ENCODE results near the gene ZNF644.
"Not testable (repeated sequence)": the region's sequence is repeated elsewhere in the genome, so short reads cannot be mapped to it uniquely, and the experiment has no call there.

The ZNF644 gene

GRCh38 chr1:91054780-91055481 lies 33.1 kb upstream of the ZNF644 start:
- no peak for TF ChIP-seq CTCF (IDR thresholded peaks at IDR 0.05; ENCODE audit: low read length, missing control alignments)
- H3K4me3 ChIP-seq (replicated peaks; ENCODE audit: low read depth, low read length): no peak overlapping the region
- DNase-seq (ENCODE audit: low read depth): no peak

GRCh38 chr1:91053630-91054029 lies 31.8 kb upstream of the ZNF644 start:
- TF ChIP-seq CTCF (IDR thresholded peaks at IDR 0.05; ENCODE audit: low read length, missing control alignments): no peak
- H3K4me3 ChIP-seq (replicated peaks; ENCODE audit: low read depth, low read length): no peak overlapping the region
- DNase-seq (ENCODE audit: low read depth): no peak

- DNase-seq (ENCODE audit: low read depth); H3K4me3 ChIP-seq (replicated peaks; ENCODE audit: low read depth, low read length): not testable (repeated sequence)
Observed at GRCh38 chr1:91049551-91049950, 27.7 kb upstream of the ZNF644 start.

- H3K4me3 ChIP-seq (replicated peaks; ENCODE audit: low read depth, low read length): no peak overlapping the region
- no peak for DNase-seq (ENCODE audit: low read depth)
- no peak for TF ChIP-seq CTCF (IDR thresholded peaks at IDR 0.05; ENCODE audit: low read length, missing control alignments)
Observed at GRCh38 chr1:91046766-91047165, 24.9 kb upstream of the ZNF644 start.

GRCh38 chr1:91045284-91045683 lies 23.4 kb upstream of the ZNF644 start:
- no peak for TF ChIP-seq CTCF (IDR thresholded peaks at IDR 0.05; ENCODE audit: low read length, missing control alignments)
- H3K4me3 ChIP-seq (replicated peaks; ENCODE audit: low read depth, low read length): no peak overlapping the region
- DNase-seq (ENCODE audit: low read depth): no peak

- not testable (repeated sequence) for H3K4me3 ChIP-seq (replicated peaks; ENCODE audit: low read depth, low read length); DNase-seq (ENCODE audit: low read depth)
Observed at GRCh38 chr1:91044776-91045175, 22.9 kb upstream of the ZNF644 start.

GRCh38 chr1:91042372-91042771 lies 20.5 kb upstream of the ZNF644 start:
- not testable (repeated sequence) for DNase-seq (ENCODE audit: low read depth); H3K4me3 ChIP-seq (replicated peaks; ENCODE audit: low read depth, low read length)

GRCh38 chr1:91038582-91038981 lies 16.7 kb upstream of the ZNF644 start:
- DNase-seq (ENCODE audit: low read depth): no peak
- no peak overlapping the region for H3K4me3 ChIP-seq (replicated peaks; ENCODE audit: low read depth, low read length)
- no peak for TF ChIP-seq CTCF (IDR thresholded peaks at IDR 0.05; ENCODE audit: low read length, missing control alignments)
